Spleen (tissue), 11 donors: ENCODE data around the gene RAB22A. TPM values are rescaled to one million over a fixed set of nuclear protein-coding genes. Genes with fewer than 3 reads are reported as not detected.

ENCODE experiments used
- DNase-seq: peaks from one replicate; pipeline ENCODE4 v3.0.0-alpha.2; 2020
- H3K27ac ChIP-seq, 8 donors: fragments of 200-600 bp; sonication (generic) in 7 of 8; 1 replicate in 4 of 8; 2 replicates in 4 of 8; pipeline versions ENCODE4 v1.5.0 to v1.8.0; 2016 to 2021; ENCODE audit warnings: inconsistent platforms in 4 of 8, mild to moderate bottlenecking in 4 of 8, moderate library complexity in 1 of 8
- H3K27me3 ChIP-seq, 7 donors: fragments of 200-600 bp; sonication (generic) in 6 of 7; replicated peaks in 1 of 7; 1 replicate in 4 of 7; 2 replicates in 3 of 7; pipeline versions ENCODE4 v1.5.0 to v1.8.0; 2016 to 2021; ENCODE audit warnings: inconsistent platforms in 3 of 7, mild to moderate bottlenecking in 1 of 7
- H3K36me3 ChIP-seq, 6 donors: fragments of 200-600 bp; sonication (generic) in 5 of 6; 1 replicate in 4 of 6; 2 replicates in 2 of 6; pipeline versions ENCODE4 v1.5.0 to v1.8.0; 2016 to 2021; ENCODE audit warnings: inconsistent platforms in 2 of 6
- H3K4me1 ChIP-seq, 6 donors: fragments of 200-600 bp; sonication (generic) in 5 of 6; 1 replicate in 3 of 6; 2 replicates in 3 of 6; pipeline versions ENCODE4 v1.5.0 to v1.8.0; 2016 to 2021; ENCODE audit warnings: inconsistent platforms in 3 of 6
- H3K4me3 ChIP-seq, 8 donors: fragments of 200-600 bp; sonication (generic) in 7 of 8; 1 replicate in 4 of 8; 2 replicates in 4 of 8; pipeline versions ENCODE4 v1.5.0 to v1.8.0; 2016 to 2021; ENCODE audit warnings: inconsistent platforms in 4 of 8, mild to moderate bottlenecking in 4 of 8, moderate library complexity in 2 of 8
- H3K9me3 ChIP-seq, 8 donors: fragments of 200-600 bp; sonication (generic) in 7 of 8; 1 replicate in 4 of 8; 2 replicates in 4 of 8; pipeline versions ENCODE4 v1.5.0 to v1.8.0; 2016 to 2021; ENCODE audit warnings: inconsistent platforms in 4 of 8
- CTCF ChIP-seq, 11 experiments: fragments of 200-600 bp in 7 of 11; fragments of 450-650 bp in 4 of 11; sonication (generic) in 4 of 11; IDR thresholded peaks in 8 of 11; conservative IDR thresholded peaks in 3 of 11; 1 replicate in 7 of 11; 2 replicates in 4 of 11; pipeline versions ENCODE4 v1.4.0 to v1.8.0; 2016 to 2021; ENCODE audit warnings: antibody characterized with exemption in 11 of 11, inconsistent platforms in 4 of 11, mild to moderate bottlenecking in 1 of 11
- POLR2A ChIP-seq, 3 donors: fragments of 450-650 bp; IDR thresholded peaks; one replicate each; pipeline ENCODE4 v1.5.1; 2017; ENCODE audit warnings: antibody characterized with exemption in 3 of 3, mild to moderate bottlenecking in 1 of 3
- POLR2AphosphoS5 ChIP-seq, 3 donors: sonication (generic); formaldehyde crosslinking; IDR thresholded peaks; one replicate each; pipeline ENCODE4 v1.5.1; 2017; ENCODE audit warnings: antibody characterized with exemption in 3 of 3
- WGBS, 5 donors: extraction: QIAGEN DNeasy Blood & Tissue Kit in 3 of 5; methylation state at CpG; one replicate each; pipeline versions ENCODE4 v1.1.5 to v1.1.7; 2013 to 2018; 5-methylcytosine and 5-hydroxymethylcytosine counted together
- intact Hi-C: fragments of 100-400 bp; cut with DNase I; formaldehyde crosslinking; loops from one replicate; pipeline ENCODE4 v1.15.0; 2023; ENCODE audit warnings: low total_unique reads
- polyA plus RNA-seq, 3 donors: library from polyadenylated mRNA; stranded (reverse); fragments of 200-250 nt; gene quantifications; one replicate each; pipeline ENCODE4 v1.2.1, GENCODE V29; 2013
- total RNA-seq, 7 donors: library from RNA; depleted of rRNA in 3 of 7; stranded (reverse); fragments of >200 nt in 3 of 7; fragmentation: NEBNext Ultra II Directional in 4 of 7; extraction: Animal tissue kit (Norgen Biotek cat#: 25700) in 4 of 7; gene quantifications; one replicate each; pipeline versions ENCODE4 v1.1.0 to v1.2.1, GENCODE V29; 2016 to 2021
- donor health status: healthy with polysubstance abuse.
- donor health status: DM: no; HTN: no; CAD: no; lungs with moderate emphysema.
- donor health status: DM: no; HTN: no; CAD: no.
- donor health status: Bipolar disorder and iron deficiency.
- donor health status: healthy.
- donor health status: DM: no; HTN: no; CAD: no.
- donor health status: DM: yes; HTN: yes; CAD: no.

Gene RAB22A
- total and polyA plus RNA-seq, 10 donors: 4.2 to 22.6 (median 17.5) TPM

- Histone ChIP-seq H3K27ac (no peak overlapping the region), H3K4me3 (no peak overlapping the region), H3K9me3 (no peaks in the 10 kb centered on the region), H3K4me1 (peaks cover 0 to 13% (median 3%) of the 10 kb centered on the region in 6 donors), H3K36me3 (peaks cover 0 to 73% (median 32%) of the 10 kb centered on the region in 6 donors), H3K27me3 (no peaks in the 10 kb centered on the region)
- WGBS, 5 donors: 88 to 99% (median 93%) methylated on average over 4 of the region's 4 CpGs
- DNase-seq: no peak
- intact Hi-C loops: no loop called here
- no peak for TF ChIP-seq POLR2AphosphoS5 (IDR thresholded peaks at IDR 0.05)
- TF ChIP-seq POLR2A (IDR thresholded peaks at IDR 0.05): no peak
- no peak for TF ChIP-seq CTCF (IDR thresholded peaks at IDR 0.05 in 8 of 11, conservative IDR thresholded peaks at IDR 0.05 in 3 of 11)
These were observed 35.2 kb downstream of the RAB22A start for GRCh38 chr20:58344741-58345140.

- WGBS, 5 donors: 80 to 97% (median 90%) methylated on average over 3 of the region's 3 CpGs
- TF ChIP-seq POLR2AphosphoS5 (IDR thresholded peaks at IDR 0.05) (no peak), POLR2A (IDR thresholded peaks at IDR 0.05) (no peak), CTCF (IDR thresholded peaks at IDR 0.05 in 8 of 11, conservative IDR thresholded peaks at IDR 0.05 in 3 of 11) (no peak)
- no peak overlapping the region for H3K27ac ChIP-seq
- intact Hi-C loops: no loop called here
- H3K27me3 ChIP-seq: no peaks in the 10 kb centered on the region
- peaks cover 0 to 81% (median 36%) of the 10 kb centered on the region in 6 donors for H3K36me3 ChIP-seq
- no peak overlapping the region for H3K4me3 ChIP-seq
- no peak for DNase-seq
- no peaks in the 10 kb centered on the region for H3K4me1 ChIP-seq
- no peaks in the 10 kb centered on the region for H3K9me3 ChIP-seq
These were observed 40.1 kb downstream of the RAB22A start for GRCh38 chr20:58349570-58349969.

GRCh38 chr20:58352468-58352867, 43.0 kb downstream of the RAB22A start:
- Histone ChIP-seq H3K27ac (no peak overlapping the region), H3K4me1 (no peaks in the 10 kb centered on the region)
- DNase-seq: no peak

GRCh38 chr20:58359441-58359840, 49.9 kb downstream of the RAB22A start:
- 86 to 94% (median 90%) methylated on average over 8 of the region's 8 CpGs for WGBS, 5 donors
- no peaks in the 10 kb centered on the region for H3K27me3 ChIP-seq
- no peak overlapping the region for H3K27ac ChIP-seq
- peaks cover 0 to 12% (median 5%) of the 10 kb centered on the region in 6 donors for H3K4me1 ChIP-seq
- no peak for TF ChIP-seq POLR2A (IDR thresholded peaks at IDR 0.05)
- no peak for TF ChIP-seq POLR2AphosphoS5 (IDR thresholded peaks at IDR 0.05)
- TF ChIP-seq CTCF (IDR thresholded peaks at IDR 0.05 in 8 of 11, conservative IDR thresholded peaks at IDR 0.05 in 3 of 11): no peak
- H3K9me3 ChIP-seq: no peaks in the 10 kb centered on the region
- no peak for DNase-seq
- intact Hi-C loops: no loop called here
- peaks cover 0 to 99% (median 49%) of the 10 kb centered on the region in 6 donors for H3K36me3 ChIP-seq
- no peak overlapping the region for H3K4me3 ChIP-seq

More at GRCh38 chr20:58352468-58352867, 43.0 kb downstream of the RAB22A start:
- Histone ChIP-seq H3K9me3 (no peaks in the 10 kb centered on the region), H3K36me3 (peaks cover 0 to 81% (median 36%) of the 10 kb centered on the region in 6 donors), H3K27me3 (no peaks in the 10 kb centered on the region), H3K4me3 (no peak overlapping the region)
- intact Hi-C loops: no loop called here
- TF ChIP-seq POLR2AphosphoS5 (IDR thresholded peaks at IDR 0.05) (no peak), POLR2A (IDR thresholded peaks at IDR 0.05) (no peak), CTCF (IDR thresholded peaks at IDR 0.05 in 8 of 11, conservative IDR thresholded peaks at IDR 0.05 in 3 of 11) (no peak)
- WGBS, 5 donors: 70 to 91% (median 81%) methylated on average over 2 of the region's 2 CpGs
